ENCODE measurements around the gene PLEKHH1.
"Not testable (repeated sequence)": the region's sequence is repeated elsewhere in the genome, so short reads cannot be mapped to it uniquely, and the experiment has no call there.

GRCh38 chr14:67600562-67600974, 67.5 kb downstream of the PLEKHH1 start:
- not testable (repeated sequence) for TF ChIP-seq CTCF (conservative IDR thresholded peaks at IDR 0.05 in 1 of 2, IDR thresholded peaks at IDR 0.05 in 1 of 2; ENCODE audit: low read depth in 1 of 2, low read length in 2 of 2); EZH2 (IDR thresholded peaks at IDR 0.05; ENCODE audit: low read length, missing control alignments)
